Prostate gland (tissue), 2 donors: ENCODE measurements around the gene ATP8B3.

Source experiments
- POLR2A ChIP-seq: fragments of 450-650 bp; IDR thresholded peaks from one replicate; pipeline ENCODE4 v1.6.1; 2016; ENCODE audit warnings: antibody characterized with exemption, mild to moderate bottlenecking
- POLR2AphosphoS5 ChIP-seq: sonication (generic); formaldehyde crosslinking; IDR thresholded peaks from one replicate; pipeline ENCODE4 v1.6.1; 2017; ENCODE audit warnings: antibody characterized with exemption
- TF ChIP-seq, protein P1 (sequence below), 4 experiments: fragments of 200-600 bp in 2 of 4; fragments of 450-650 bp in 2 of 4; sonication (generic) in 2 of 4; IDR thresholded peaks; 1 replicate in 3 of 4; 2 replicates in 1 of 4; pipeline ENCODE4 v1.5.1; 2016 to 2019; ENCODE audit warnings: antibody characterized with exemption in 4 of 4, mild to moderate bottlenecking in 2 of 4, moderate library complexity in 2 of 4

DNA sequence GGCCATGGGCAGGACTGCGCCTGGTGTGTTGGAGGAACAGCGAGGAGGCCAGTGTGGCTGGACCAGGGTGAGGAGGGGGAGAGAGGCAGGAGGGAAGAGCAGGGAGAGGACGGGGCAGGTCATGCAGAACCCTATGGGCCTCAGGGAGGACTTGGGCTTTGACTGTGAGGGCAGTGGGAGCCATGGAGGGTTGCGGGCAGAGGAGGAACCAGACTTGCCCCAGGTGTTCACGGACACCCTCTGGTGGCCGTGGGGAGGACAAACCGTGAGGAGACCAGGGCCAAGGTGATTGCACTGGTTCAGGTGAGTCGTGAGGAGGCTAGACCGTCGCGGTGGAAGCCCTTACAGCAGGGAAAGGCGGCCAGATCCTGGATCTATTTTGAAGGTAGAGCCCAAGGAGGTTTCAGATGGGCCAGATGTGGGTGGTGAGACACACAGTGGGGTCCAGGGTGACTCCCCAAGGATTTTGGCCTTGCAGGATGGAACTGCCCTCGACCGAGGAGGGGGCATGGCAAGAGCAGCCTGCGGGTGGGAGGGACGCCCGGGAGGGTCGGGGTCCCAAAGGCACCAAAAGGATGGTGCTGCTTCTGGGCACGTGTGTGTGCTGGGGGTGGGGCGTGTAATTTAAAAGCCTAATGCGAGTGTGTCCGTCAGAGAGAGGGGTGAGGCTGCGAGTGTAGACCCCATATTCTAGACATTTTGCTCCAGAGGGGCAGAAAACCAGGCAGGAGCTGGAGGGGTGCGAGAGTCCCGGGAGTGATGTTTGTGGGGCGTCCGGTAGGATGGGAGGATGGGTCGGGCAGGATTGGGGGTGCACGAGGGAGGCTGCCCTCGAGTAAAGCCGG, 39.0 kb upstream of the ATP8B3 start:
- TF ChIP-seq, protein P1, sequence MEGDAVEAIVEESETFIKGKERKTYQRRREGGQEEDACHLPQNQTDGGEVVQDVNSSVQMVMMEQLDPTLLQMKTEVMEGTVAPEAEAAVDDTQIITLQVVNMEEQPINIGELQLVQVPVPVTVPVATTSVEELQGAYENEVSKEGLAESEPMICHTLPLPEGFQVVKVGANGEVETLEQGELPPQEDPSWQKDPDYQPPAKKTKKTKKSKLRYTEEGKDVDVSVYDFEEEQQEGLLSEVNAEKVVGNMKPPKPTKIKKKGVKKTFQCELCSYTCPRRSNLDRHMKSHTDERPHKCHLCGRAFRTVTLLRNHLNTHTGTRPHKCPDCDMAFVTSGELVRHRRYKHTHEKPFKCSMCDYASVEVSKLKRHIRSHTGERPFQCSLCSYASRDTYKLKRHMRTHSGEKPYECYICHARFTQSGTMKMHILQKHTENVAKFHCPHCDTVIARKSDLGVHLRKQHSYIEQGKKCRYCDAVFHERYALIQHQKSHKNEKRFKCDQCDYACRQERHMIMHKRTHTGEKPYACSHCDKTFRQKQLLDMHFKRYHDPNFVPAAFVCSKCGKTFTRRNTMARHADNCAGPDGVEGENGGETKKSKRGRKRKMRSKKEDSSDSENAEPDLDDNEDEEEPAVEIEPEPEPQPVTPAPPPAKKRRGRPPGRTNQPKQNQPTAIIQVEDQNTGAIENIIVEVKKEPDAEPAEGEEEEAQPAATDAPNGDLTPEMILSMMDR (IDR thresholded peaks at IDR 0.05), result no peak
- TF ChIP-seq POLR2A, result no peak
- TF ChIP-seq POLR2AphosphoS5, result no peak
